Eye (tissue), 1 donor: Measurements from ENCODE around the gene GCNT1.
"Not testable (repeated sequence)": the region's sequence is repeated elsewhere in the genome, so short reads cannot be mapped to it uniquely, and the experiment has no call there.

Experiments
- DNase-seq: peaks from one replicate; pipeline ENCODE4 v3.0.0-alpha.2; 2015

GCNT1 gene

DNA sequence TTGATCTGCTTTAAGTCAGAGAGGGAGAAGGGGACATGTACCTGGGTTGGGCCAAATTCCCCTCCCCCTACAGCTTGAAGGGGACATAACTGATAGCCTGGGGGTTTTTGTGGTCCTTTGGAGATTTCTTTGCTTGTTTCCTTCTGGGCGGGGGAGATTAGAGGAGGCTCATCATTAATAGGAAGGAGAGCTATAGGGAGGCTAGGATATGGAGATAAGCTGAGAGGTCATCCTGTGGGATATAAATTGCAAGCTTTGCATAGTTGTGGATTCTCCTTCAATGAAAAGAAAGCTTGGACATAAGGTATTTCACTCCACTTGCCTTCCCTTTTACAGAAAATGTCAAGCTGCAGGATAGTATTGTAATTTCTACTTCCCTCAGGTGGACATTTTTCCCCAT, 34.5 kb downstream of the GCNT1 start:
- not testable (repeated sequence) for DNase-seq

DNA sequence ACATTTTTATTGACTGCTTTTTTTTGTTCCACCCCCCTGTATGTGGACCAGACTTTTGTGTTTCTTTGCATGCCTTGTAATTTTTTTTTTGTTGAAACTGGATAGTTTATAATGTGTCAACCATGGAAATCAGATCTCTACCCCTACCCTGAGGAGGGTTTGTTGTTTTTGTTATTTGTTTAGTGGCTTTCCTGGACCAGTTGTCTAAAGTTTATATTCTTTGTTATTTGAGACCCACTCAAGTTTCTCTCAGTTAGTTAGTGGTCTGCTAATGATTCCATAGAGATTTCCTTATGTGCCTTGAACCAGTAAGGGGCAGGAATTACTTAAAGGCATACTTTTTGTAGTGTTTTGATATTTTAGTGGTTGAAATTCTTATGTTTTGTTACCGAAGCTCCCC, 41.1 kb downstream of the GCNT1 start:
- DNase-seq = no peak

DNA sequence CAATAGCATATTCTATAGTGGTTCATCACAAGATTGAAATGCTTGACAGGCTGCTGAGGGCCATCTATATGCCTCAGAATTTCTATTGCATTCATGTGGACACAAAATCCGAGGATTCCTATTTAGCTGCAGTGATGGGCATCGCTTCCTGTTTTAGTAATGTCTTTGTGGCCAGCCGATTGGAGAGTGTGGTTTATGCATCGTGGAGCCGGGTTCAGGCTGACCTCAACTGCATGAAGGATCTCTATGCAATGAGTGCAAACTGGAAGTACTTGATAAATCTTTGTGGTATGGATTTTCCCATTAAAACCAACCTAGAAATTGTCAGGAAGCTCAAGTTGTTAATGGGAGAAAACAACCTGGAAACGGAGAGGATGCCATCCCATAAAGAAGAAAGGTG, 43.8 kb downstream of the GCNT1 start:
- DNase-seq = no peak

DNA sequence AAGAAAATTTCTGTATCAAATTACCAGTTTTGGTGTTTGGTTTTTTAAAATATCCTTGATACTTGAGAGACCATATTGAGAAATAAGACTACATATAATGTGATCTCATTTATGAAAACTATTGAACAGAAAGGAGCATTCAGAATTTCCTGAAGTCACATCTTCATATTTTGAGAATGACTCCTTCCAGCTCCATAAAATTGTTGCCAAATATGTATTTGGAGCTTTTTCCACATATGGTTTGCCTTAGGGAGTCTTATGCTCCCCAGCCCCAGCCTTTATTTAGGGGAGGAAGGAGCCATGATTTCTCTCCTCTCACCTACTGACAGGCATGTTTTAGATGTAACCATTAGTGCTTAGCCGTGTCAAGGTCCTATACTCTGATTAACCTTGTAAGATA, 51.1 kb downstream of the GCNT1 start:
- no peak for DNase-seq

DNA sequence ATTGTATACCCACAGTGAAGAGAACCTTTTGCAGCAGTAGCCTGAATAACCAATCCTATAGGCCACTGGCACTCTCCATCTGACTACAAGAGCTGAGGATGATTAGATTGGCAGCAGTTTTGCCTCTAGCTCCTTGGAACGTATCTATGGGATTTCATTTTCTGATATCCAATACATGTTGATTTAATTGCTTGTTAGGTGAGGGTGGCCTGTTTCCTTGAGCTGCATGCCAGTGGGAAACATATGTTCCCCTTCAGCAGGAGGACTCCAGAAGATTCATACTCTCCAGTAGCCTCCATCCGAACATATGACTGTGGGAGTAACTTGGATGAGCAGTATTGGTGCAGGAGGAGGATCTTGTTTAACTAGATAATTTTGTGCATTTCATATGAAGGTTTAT, 51.5 kb downstream of the GCNT1 start:
- DNase-seq = no peak

DNA sequence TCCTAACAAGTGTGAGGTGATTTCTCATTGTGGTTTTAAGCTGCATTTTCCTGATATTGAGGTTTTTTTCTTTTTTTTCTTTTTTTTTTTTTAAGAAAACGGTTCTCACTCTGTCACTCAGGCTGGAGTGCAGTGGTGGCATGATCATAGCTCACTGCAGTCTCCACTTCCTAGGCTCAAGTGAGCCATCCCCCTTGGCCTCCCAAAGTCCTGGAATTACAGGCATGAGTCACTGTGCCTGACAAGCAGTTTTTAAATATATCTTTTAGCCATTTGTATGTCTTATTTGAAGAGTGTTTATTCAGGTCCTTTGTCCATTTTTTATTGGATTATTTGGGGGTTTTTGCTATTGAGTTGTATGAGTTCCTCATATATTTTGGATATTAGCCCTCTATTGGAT, 53.8 kb downstream of the GCNT1 start:
- no peak for DNase-seq

DNA sequence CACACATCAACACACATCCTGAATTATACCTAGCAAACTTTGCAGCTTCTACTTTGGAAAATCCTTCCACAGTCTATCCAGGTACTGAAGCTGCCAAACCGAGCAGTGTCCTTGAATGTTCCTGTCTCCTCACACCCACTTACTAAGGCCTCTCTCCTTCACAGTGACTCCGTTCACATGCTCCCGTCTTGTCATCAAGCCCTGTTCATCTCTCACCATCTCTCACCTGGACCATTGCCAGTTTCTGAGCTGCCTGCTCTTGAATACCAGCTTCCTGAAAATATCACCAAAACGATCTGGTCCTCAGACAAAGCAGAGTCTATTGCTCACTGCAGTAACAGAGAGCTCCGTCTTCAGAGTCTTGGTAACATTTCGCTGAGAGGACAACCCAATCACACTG, 57.4 kb downstream of the GCNT1 start:
- DNase-seq = no peak

DNA sequence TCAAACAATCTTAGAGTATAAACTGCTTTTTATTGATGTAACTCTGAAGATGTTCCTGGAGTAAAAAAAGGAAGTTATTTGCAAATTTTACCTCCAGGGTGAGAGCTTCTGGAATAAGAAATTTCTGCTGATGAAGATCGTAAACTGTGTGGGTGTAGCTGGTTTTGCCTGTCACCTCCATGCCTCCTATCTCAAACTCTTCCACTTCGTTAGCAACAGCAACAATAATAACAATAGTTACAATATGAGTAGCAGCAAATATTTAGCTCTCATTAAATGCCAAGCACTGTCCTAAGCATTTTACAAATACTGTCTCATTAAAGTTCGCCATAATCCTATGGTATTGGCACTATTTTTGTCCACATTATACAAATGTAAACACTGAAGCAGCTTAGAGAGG, 57.9 kb downstream of the GCNT1 start:
- DNase-seq = no peak

DNA sequence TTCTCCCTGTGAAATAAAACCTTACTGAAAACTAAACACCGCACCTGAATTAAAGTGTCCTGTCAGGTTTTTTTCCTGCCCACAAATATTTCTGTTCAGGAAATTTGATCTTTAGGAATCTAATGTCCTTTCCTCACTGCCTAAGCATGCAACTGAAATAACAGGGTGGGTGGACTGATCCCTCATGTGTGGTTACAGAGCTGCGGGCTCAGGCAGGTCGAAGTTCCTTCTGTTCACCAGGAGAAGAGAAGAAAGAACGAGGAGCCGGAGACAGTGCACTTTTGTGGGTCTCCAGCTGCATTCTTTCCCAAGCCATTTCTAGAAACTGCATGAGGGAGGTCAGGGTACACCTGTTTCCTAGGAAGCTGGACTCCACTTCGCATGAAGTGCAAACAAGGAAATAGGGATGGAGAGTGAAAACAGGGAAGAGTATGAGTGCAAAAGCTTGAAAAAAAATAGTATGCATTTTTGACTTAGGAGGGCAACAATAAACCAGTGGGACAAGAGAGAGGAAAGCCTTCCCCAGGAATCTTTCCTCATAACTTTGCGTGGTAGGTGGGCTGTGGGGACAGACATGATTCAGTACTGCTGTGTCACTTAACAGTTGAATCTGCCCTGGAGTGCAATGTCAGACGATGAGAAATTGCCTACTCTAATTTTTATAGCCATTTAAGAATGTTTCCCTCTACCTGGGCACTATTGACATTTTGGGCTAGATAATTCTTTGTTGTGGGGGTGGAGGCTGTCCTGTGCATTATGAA, 60.3 kb downstream of the GCNT1 start:
- DNase-seq = no peak

DNA sequence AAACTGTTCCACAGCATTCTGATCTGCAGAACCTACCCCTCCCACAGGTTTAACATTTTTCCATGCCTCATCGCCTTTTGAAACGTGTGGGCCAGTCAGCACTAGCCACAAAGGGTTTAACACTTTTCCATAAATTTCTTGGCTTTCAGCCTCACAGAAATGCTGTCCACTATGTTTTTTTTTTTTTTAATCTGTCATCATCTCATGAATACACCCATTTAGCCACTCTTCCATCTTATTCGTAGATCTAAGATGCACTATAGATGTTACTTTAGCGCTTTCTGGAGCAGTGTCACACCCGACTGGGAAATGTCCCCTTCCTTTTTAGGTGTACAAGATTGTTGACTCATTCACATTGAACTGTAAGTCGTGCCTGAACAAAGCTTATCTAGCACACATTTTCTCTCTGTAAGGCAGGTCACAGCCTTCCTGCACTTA, 62.3 kb downstream of the GCNT1 start:
- DNase-seq = no peak

DNA sequence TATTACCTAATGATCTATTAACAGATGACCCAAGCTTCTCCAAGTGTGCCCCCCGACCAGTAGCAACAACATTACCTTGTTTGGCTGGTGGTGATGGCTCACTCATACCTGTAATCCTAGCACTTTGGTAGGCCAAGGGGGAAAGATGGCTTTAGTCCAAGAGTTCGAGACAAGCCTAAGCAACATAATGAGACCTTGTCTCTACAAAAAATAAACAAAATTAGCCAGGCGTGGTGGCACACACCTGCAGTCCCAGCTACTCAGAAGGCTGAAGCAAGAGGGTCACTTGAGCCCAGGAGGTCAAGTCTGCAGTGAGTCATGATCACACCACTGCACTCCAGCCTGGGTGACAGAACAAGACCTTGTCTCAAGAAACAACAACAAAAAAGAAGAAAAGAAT, 62.9 kb downstream of the GCNT1 start:
- DNase-seq = no peak

DNA sequence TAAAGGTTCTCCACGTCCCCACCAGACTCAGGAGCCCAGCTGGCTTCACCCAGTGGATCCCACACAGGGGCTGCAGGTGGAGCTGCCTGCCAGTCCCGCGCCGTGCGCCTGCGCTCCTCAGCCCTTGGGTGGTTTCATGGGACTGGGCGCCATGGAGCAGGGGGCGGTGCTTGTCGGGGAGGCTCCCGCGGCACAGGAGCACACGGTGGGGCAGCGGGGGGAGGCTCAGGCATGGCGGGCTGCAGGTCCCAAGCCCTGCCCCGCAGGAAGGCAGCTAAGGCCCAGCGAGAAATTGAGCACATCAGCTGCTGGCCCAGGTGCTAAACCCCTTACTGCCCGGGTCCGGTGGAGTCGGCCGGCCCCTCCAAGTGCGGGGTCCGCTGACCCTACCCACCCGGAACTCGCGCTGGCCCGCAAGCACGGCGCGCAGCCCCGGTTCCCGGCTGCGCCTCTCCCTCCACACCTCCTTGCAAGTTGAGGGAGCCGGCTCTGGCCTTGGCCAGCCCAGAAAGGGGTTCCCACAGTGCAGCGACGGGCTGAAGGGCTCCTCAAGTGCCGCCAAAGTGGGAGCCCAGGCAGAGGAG, 64.7 kb downstream of the GCNT1 start:
- DNase-seq = not testable (repeated sequence)

DNA sequence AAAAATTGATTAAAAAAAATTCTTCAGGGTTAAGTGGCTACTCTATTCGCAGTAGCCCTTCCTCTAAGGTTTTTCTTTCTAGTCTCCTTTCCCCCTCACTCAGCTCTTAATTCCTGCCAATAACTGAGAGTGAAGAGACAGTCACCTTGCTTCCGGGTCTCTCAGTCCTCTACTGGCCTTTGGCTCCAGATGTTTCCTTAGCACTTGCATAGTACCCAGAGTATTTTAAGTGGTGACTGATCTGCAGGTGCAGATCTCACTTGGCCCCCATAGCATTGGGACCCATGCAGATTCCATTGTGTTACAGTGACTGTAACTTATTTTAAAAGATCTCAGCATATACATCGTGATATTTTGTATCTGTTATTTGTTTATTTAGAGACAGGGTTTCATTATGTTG, 66.2 kb downstream of the GCNT1 start:
- no peak for DNase-seq

DNA sequence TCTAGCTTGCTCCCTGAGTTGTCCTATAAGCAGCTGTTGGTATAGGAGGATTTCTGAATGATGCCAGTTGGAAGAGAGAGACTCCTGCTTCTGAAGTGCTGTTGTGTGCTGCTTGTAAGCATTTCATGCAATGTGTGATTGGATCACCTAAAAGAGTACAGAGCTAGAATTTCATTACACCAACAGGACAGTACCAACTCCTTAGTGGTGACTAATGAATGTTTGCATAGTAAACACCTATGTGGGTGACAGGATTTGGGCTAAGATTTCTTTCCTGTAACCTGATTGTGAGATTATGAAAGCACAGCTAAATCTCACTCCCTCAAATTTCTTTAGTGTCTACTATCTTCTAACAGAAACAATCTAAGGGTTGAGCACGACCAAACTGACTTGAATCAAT, 67.0 kb downstream of the GCNT1 start:
- no peak for DNase-seq

DNA sequence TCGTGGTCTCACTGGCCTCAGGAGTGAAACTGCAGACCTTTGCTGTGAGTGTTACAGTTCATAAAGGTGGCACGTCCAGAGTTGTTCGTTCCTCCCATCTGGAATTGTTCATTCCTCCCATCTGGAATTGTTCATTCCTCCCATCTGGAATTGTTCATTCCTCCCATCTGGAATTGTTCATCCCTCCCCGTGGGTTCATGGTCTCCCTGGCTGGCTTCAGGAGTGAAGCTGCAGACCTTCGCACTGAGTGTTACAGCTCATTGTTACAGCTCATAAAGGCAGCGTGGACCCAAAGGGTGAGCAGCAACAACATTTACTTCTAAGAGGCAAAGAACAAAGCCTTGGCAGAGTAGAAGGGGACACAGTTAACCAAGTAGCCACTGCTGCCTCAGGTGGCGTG, 69.1 kb downstream of the GCNT1 start:
- no peak for DNase-seq

DNA sequence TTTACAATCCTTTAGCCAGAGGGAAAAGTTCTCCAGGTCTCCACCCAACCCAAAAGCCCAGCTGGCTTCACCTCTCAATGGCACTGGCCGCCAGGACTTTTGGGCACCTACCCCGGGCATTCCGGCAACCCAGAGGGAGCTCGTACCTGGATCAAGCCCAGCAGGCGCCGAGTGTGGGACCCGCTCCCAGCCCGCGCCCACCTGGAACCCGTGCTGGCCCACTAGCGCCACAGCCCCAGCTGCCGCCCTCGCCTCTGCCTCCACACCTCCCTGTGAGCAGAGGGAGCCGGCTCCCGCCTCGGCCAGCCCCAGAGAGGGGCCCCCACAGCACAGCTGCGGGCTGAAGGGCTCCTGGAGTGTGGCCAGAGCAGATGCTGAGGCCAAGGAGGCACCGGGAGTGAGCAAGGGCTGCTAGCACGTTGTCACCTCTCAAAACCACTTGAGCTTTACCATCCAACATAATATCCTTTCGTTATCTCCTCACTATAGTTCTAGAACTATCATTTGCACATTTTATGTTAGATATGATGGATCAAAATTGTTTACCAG, 69.7 kb downstream of the GCNT1 start:
- no peak for DNase-seq

DNA sequence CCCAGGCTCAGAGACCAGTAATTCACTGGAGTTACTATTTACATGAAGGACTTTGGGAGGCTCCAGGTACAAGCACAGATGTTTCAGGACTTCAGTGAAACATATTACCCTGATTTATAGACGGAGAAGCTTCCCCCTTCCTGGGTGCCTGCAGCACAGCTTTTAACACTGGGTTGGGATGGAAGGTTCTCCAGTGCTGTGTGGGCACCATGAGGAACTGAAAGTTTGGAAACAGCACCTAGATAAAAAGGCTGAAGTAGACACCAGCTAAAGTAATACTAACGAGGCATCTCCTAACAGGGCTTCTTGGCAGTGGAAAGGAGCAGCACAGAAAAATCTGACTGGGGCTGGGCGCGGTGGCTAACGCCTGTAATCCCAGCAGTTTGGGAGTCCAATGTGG, 70.7 kb downstream of the GCNT1 start:
- no peak for DNase-seq

DNA sequence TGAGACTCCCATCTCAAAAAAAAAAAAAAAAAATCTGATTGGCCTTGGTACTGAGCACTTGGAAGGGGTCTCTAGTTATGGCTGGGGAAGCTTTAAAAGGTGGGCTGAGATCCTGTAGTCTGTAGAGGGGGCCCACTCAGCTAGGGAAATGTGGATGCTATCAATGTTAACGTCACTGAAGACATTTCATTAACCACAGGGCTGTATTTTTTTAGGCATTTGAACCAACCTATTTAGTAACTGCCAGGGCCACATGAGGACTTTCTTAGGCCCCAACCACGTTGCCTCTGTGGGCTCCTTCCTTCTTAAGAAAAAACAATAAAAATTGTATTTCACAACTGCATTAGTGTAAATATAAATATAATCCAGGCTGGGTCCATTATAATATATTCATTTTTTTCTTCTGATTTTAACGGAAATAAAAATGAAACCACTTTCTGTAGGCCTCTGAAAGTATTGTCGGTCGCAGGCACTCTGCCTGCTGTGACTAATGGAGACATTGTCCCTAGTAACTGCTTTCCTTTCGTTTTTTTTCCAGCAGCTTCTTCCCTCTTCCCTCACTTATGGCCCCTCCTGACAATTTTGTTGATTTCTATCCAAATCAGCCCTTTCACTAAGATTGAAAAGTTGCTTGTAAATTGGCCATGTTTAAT, 71.6 kb downstream of the GCNT1 start:
- DNase-seq = no peak

DNA sequence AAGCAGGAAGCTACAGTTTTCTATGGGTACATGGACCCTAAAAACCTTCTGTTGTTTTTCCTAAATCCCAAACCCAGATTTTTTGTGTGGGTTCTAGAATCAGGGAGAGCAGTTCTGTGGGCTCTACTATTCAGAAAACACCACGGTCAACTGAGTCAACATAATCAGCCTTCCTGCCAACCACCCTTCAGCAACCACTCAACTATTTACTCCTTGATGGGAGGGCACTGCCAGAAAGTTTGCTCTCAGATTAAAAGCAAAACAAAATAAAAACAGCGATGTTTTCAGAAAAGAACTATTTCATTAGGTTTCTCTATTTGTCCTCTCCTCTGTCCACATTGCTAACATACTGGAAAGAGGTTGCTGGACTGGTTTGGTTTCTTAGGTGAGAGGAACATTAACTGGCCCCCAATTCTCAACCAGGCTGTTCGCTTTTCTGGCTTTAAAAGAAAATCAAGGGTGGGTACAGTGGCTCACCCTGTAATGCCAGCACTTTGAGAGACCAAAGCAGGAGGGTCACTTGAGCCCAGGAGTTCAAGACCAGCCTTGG, 72.3 kb downstream of the GCNT1 start:
- no peak for DNase-seq

DNA sequence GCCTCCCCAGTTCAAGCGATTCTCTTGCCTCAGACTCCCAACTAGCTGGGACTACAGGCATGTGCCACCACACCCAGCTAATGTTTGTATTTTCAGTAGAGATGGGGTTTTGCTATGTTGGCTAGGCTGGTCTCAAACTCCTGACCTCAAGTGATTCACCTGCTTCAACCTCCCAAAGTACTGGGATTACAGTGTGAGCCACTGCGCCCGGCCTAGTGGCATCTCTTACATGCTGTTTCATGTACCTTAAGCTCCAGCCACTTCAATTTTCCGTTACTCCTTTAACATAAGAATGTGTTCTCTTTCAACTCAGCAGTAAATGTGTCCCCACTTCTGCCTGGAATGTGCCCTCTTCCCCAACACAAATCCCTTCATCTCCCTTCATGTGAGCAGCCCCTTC, 73.9 kb downstream of the GCNT1 start:
- not testable (repeated sequence) for DNase-seq

DNA sequence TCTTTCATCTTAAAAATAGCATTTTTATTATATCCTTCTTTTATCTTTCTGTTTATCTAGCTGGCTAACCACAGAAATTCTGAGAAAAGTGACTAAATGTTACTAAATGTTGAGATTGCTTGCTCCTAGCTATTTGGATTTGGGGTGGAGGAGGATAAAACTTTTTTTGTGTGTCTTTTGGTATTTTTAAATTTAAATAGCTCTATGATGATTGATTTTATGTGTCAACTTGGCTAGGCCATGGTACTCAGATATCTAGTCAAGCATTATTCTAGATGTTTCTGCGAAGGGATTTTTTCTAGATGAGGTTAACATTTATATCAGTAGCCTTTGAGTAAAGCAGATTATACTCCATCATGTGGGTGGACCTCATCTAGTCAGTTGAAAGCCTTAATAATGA, 75.0 kb downstream of the GCNT1 start:
- no peak for DNase-seq

DNA sequence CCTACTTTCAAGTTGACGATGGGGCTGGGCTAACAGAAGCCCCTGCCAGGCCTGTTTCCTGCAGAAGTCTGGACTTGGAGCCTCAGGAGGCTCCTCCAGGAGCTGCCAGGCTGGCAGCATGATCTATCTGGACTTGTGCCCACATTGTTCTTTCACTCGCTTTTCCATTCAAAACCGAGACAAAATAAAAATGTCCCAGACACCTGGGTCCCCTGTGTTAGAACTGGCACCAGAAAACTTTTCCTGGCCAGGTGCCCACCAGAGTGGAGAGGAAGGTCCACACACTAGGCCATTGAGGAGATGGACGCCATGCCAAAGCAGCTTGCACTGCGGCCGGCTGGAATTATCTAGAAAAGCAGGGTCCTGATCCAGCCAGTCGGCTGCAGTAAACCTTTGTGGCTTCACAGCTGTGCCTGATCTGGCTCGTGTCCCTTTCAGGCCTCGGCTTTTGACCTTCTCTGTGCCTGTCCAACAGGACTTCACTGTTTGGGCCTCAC, 78.2 kb downstream of the GCNT1 start:
- DNase-seq = no peak

DNA sequence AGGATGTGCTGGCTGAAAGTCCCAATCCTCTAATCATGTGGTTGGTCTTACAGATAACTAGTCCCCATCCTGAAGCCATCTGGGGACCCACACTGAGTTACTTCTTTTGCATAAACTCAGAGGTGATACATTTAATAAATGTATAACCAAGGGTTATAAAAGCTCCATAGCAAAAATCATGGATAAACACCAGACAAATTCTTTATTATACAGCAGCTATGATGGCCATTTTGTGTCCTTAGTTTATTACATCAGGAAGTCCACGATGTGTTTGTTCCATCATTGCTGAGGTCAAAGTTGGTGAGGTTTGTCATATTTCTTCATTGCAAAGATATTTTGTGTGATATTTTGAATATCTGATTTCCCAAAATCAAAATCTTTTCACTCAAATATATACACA, 80.2 kb downstream of the GCNT1 start:
- no peak for DNase-seq

DNA sequence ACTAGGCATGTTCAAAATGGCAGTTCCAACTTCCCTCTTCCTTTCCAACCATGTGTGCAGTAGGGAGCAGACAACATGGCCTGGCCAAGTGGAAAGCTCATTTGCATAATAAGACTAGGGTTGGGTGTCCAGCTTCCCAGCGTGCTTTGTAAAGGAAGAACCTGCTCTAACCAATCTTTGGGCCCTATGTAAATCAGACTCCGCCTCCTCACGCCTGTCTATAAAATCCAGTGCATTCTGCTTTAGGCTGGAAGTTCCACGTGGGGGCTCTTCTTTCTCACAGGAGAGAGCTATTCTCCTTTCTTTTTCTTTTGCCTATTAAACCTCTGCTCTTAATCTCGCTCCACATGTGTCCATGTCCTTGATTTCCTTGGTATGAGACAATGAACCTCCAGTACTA, 83.4 kb downstream of the GCNT1 start:
- DNase-seq = no peak
